ENCODE data around the gene ANO1. TPM values are rescaled to one million over a fixed set of nuclear protein-coding genes. Genes with fewer than 3 reads are reported as not detected.

Gene ANO1
- polyA plus RNA-seq, 2 of the 4 experiments (the other 2 are of a cell fraction): 0.27 to 0.44 TPM

DNA sequence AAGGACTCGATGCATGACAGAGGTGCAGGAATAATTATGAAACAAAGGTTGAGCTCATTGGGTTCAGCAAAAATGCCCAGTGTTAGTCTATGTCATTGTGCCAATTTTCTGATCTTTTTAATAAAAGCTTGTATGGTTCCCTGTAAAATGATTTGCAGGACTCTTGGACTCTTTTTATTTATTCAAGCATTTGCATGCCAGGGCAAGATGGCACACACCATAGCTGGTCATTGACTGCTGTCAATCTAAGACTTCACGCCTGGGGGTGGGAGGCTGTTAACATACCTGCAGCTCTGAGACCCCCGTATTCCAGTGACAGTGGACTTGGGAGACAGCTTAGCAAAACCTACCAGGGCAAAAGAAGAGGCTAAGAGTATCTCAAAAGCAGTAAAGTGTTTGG lies 32.0 kb upstream of the ANO1 start (continued):
- TF ChIP-seq, protein P1, sequence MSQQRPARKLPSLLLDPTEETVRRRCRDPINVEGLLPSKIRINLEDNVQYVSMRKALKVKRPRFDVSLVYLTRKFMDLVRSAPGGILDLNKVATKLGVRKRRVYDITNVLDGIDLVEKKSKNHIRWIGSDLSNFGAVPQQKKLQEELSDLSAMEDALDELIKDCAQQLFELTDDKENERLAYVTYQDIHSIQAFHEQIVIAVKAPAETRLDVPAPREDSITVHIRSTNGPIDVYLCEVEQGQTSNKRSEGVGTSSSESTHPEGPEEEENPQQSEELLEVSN (IDR thresholded peaks at IDR 0.05; ENCODE audit: borderline replicate concordance, low read depth): no peak
- TF ChIP-seq HEYL (CRISPR knock-in tag; IDR thresholded peaks at IDR 0.05) (no peak), RFX5 (IDR thresholded peaks at IDR 0.05) (no peak)

DNA sequence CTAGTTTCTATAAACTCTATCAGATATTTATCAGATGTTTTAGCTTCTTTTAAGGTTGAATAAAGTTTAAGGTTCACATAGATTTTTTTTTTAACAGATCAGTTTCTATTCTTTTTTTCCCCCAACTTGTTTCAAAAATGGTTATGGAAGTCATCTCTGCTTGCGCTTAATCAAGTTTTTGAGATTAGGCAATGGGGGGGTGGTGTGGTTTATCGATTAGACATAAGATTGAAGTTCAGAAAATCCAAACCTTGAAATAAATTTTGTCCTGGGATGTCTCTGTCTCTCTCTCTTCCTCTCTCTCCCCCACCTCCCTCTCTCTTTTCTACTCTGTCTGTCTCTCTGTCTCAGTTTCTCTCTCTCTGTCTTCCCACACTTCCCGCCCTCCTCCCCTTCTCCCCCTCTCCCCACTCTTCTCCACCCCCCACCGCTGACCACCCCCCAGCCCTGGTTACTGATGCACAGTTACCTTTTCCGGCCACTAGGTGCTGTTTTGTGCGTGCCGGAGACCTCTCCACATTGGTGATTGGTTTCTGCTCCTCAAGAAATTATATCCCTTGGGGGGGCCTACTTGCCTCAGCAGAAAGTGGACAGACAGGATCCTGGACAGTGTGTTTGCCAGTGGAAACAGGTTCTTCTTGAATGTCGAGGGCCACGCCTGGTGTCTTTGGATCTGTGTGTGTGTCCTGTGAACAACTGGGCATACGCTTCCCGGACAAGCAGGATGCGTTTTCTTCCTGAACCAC lies 29.7 kb upstream of the ANO1 start:
- POLR2A ChIA-PET: no interaction called here
- Histone ChIP-seq H3K4me2 (no peak overlapping the region), H3K27ac (no peak overlapping the region), H3K4me1 (no peaks in the 10 kb centered on the region), H3K9me3 (peaks cover 23% of the 10 kb centered on the region; the same call in 2 of the 3 replicates), H3K4me3 (no peak overlapping the region)
- ATAC-seq (peak; percentile 62 to 80; a peak in 3 of 6 replicates), FAIRE-seq (no peak), DNase-seq (ENCODE audit: low read depth in 1 of 2, low spot score in 1 of 2) (peak; percentile 10 to 40)
- peak in 1 of 2 experiments; percentile 22; a peak in 1 of 5 replicates for TF ChIP-seq RAD21 (conservative IDR thresholded peaks at IDR 0.05 in 1 of 2, IDR thresholded peaks at IDR 0.05 in 1 of 2)
- TF ChIP-seq HOXA7 (CRISPR knock-in tag; IDR thresholded peaks at IDR 0.05): no peak
- CTCF ChIA-PET: interaction anchor here (0.8 to 1.5 kb wide), 4 partner anchors 11 to 126 kb away, joined by 3 to 5 read pairs (median 3); no protein-coding TSS in a partner anchor
- whole genome bisulfite sequencing (ENCODE audit: missing lambda C conversion rate): 47% methylated on average over 9 of the region's 12 CpGs

DNA sequence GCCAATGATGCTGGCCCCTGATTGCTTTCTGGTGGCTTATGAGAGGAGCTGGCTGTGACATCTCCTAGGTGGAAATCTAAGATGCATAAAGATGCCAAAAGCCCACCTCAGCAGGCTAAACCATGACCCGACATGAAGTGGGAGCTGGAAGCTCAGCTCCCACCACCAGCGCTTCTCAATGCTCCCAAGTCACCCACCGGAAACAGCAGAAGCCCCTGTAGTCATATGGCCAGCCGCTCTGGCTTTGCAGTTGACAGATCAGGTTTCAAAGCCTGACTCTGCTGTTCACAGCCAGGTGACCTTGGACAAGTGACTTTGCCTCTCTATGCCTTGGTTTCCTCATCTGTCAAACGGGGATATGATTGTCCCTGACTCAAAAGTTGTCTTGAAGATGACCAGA lies 29.1 kb upstream of the ANO1 start:
- DNase-seq (ENCODE audit: low read depth in 1 of 2, low spot score in 1 of 2) (no peak), ATAC-seq (no peak), FAIRE-seq (no peak)
- TF ChIP-seq CHD4 (IDR thresholded peaks at IDR 0.05; ENCODE audit: borderline replicate concordance) (no peak), HOXA7 (CRISPR knock-in tag; IDR thresholded peaks at IDR 0.05) (no peak), GATA3 (IDR thresholded peaks at IDR 0.05; ENCODE audit: borderline replicate concordance) (no peak), HOXB13 (CRISPR knock-in tag; IDR thresholded peaks at IDR 0.05; ENCODE audit: low read depth) (no peak), JUN (IDR thresholded peaks at IDR 0.05) (no peak), FOXS1 (CRISPR knock-in tag; IDR thresholded peaks at IDR 0.05) (no peak), KDM1A (IDR thresholded peaks at IDR 0.05; ENCODE audit: low read depth) (no peak), RFX5 (IDR thresholded peaks at IDR 0.05) (no peak)
- Histone ChIP-seq H3K4me1 (no peaks in the 10 kb centered on the region), H3K4me2 (no peak overlapping the region), H3K4me3 (no peak overlapping the region), H3K9me3 (peaks cover 17% of the 10 kb centered on the region; the same call in 1 of the 3 replicates), H3K27ac (no peak overlapping the region)
- ChIA-PET POLR2A (no interaction called here), CTCF (interaction anchor here (1.5 to 1.8 kb wide), 2 partner anchors 12 to 130 kb away, joined by 5 to 7 read pairs; no protein-coding TSS in a partner anchor)
- WGBS (ENCODE audit: missing lambda C conversion rate): 28% methylated on average over 5 of the region's 5 CpGs

DNA sequence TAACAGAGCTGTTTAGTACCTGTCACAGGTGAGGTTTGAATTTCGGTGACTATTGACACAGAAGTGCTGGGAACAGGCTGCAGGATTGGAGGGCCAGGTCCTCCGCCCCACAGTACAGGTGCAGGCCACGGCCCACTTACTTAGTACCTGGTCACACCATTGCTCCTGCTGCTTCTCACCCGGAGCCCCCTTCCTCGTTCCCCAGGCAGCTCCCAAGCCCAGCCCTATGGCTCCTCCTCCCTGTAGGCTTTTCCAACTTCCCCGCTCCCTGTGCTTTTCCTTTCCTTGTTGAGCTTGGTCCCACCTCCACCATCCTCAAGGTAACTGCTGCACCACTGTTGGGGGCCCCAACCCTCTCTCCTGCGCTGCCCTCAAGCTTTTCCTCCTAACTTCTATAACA lies 27.9 kb upstream of the ANO1 start:
- H3K4me1 ChIP-seq: no peaks in the 10 kb centered on the region
- no peak overlapping the region for H3K4me2 ChIP-seq
- no peak overlapping the region for H3K27ac ChIP-seq
- WGBS (ENCODE audit: missing lambda C conversion rate): 42% methylated on average over 7 of the region's 7 CpGs
- ChIA-PET CTCF (interaction anchor here (0.7 to 1.8 kb wide), 5 partner anchors 13 to 332 kb away, joined by 3 to 7 read pairs (median 3); no protein-coding TSS in a partner anchor), POLR2A (no interaction called here)
- peaks cover 14% of the 10 kb centered on the region; the same call in 2 of the 3 replicates for H3K9me3 ChIP-seq
- no peak for TF ChIP-seq KDM1A (IDR thresholded peaks at IDR 0.05; ENCODE audit: low read depth)
- no peak for TF ChIP-seq ESRRA (IDR thresholded peaks at IDR 0.05; ENCODE audit: borderline replicate concordance, low read length)
- TF ChIP-seq EHMT2 (IDR thresholded peaks at IDR 0.05; ENCODE audit: low read depth): no peak
- TF ChIP-seq, protein P2, sequence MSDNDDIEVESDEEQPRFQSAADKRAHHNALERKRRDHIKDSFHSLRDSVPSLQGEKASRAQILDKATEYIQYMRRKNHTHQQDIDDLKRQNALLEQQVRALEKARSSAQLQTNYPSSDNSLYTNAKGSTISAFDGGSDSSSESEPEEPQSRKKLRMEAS (IDR thresholded peaks at IDR 0.05): no peak
- no peak for TF ChIP-seq POLR2AphosphoS2 (conservative IDR thresholded peaks at IDR 0.05; ENCODE audit: low read length)
- no peak for TF ChIP-seq ZC3H11A (IDR thresholded peaks at IDR 0.05)
- TF ChIP-seq HOXB13 (CRISPR knock-in tag; IDR thresholded peaks at IDR 0.05; ENCODE audit: low read depth): no peak
- TF ChIP-seq MYC (IDR thresholded peaks at IDR 0.05; ENCODE audit: borderline replicate concordance, low read length): no peak
- TF ChIP-seq HEYL (CRISPR knock-in tag; IDR thresholded peaks at IDR 0.05): no peak
- no peak for TF ChIP-seq PHF8 (IDR thresholded peaks at IDR 0.05; ENCODE audit: borderline replicate concordance, low read depth)
- no peak for TF ChIP-seq CBX8 (IDR thresholded peaks at IDR 0.05)
- TF ChIP-seq, protein P3, sequence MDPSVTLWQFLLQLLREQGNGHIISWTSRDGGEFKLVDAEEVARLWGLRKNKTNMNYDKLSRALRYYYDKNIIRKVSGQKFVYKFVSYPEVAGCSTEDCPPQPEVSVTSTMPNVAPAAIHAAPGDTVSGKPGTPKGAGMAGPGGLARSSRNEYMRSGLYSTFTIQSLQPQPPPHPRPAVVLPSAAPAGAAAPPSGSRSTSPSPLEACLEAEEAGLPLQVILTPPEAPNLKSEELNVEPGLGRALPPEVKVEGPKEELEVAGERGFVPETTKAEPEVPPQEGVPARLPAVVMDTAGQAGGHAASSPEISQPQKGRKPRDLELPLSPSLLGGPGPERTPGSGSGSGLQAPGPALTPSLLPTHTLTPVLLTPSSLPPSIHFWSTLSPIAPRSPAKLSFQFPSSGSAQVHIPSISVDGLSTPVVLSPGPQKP (IDR thresholded peaks at IDR 0.05; ENCODE audit: low read depth, low read length): no peak
- TF ChIP-seq RARB (CRISPR knock-in tag; IDR thresholded peaks at IDR 0.05): no peak
- FAIRE-seq: no peak
- no peak overlapping the region for H3K4me3 ChIP-seq
- ATAC-seq: no peak
- no peak for DNase-seq (ENCODE audit: low read depth in 1 of 2, low spot score in 1 of 2)

Measured in A549 (cell line).